Right forelimb (tissue), 1 donor: ENCODE results near the gene KLHL8.

Source experiments
- DNase-seq: peaks from one replicate; pipeline ENCODE4 v3.0.0-alpha.2; 2018

KLHL8 gene

GRCh38 chr4:87220094-87220822 lies at the start of gene KLHL8:
TSS of gene KLHL8 (minus strand) at chr4:87220618. CDS start at chr4:87195539, 25,079 bp downstream.
- DNase-seq = peak; percentile 94

DNA sequence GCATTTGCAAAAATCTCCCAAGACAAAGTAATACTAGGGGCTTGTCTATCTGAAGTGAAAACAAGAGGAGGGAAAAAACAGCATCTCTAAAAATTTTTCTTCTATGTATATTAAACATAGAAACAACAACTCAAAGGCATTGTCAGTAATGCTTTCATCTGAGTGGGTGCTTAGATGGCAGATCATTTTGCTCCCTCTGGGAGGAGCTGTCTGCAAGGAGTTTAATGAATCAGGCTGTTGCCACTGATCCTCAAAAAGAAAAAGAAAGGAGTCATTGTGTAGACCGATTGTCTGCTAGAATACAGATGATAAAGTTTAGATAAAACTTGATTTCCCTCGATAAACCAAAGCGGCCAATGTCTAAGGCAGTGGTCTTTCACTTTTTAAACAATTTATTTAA lies 49.7 kb upstream of the KLHL8 start:
- DNase-seq = no peak

- no peak for DNase-seq
These were observed 48.0 kb upstream of the KLHL8 start for GRCh38 chr4:87268411-87268810.

DNA sequence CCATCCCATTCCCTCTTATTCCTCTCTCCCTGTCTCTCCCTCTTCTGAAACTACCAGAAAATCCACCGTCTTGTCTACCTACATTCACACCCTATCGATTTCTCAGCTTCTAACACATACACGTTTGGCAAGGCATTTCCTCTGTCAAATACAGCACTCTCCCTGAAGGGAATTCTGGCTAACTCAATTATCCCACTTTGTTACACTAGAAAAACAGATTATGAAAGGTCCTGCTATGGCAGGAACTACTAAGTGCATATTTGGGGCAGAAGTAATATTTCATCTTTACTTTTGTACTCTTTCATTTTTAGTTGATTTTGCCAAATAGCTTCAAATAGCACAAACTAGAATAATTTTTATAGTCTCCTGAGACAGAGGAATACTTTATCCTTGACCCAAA lies 46.6 kb upstream of the KLHL8 start:
- no peak for DNase-seq

DNA sequence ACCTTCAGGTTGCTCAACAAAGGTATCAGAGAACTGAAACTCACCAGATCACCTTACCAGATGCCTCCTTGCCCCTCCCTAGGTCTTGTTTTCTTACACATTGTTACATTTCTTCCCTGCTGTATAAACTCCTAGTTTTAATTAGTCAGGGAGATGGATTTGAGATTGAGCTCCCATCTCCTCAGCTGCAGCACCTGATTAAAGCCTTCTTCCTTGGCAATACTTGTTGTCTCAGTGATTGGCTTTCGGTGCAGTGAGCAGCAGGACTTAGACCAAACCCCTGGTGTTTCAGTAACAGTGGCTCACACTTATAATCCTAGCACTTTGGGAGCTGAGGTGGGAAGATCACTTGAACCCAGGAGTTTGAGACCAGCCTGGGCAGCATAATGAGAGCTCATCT lies 42.5 kb upstream of the KLHL8 start:
- DNase-seq = no peak

- DNase-seq = no peak
These were observed 40.1 kb upstream of the KLHL8 start for GRCh38 chr4:87260477-87260876.

GRCh38 chr4:87258677-87259076 lies 38.3 kb upstream of the KLHL8 start:
- no peak for DNase-seq

DNA sequence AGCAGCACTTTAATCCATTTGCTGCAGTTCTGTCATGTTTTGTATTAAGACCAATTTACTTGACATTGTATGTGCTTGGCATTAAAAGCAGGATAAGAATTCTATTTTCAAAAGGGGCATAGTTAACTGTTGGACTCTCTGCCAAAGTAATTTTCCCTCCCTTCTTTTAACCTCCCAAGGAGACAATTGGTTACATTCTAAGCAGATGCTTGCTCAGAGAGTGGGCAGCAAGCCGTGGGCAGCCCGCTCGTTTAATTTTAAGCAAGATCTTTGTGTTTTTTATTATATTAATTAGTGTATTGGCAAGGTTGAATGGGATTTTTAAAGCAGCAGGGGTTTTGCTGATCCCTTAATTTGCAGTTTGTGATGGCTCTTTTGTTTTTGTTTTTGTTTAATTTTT lies 37.1 kb upstream of the KLHL8 start:
- no peak for DNase-seq

- no peak for DNase-seq
These were observed 35.3 kb upstream of the KLHL8 start for GRCh38 chr4:87255755-87256154.

- DNase-seq = no peak
These were observed 30.7 kb upstream of the KLHL8 start for GRCh38 chr4:87251106-87251505.

DNA sequence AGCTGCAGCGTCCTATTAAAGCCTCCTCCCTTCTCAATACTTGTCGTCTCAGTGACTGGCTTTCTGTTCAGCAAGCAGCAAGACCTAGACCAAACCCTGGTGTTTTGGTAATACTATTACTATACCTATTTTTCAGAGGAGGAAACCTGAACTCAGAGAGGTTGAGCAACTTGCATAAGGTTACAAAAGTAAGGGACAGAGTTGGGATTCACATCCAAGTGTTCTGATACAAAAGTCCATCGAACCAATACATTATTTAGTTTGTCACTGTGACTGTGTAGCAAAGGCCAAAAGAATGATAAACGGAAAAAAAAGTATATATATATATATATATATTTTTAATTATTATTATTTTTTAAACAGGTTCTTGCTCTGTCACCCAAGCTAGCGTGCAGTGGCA lies 29.9 kb upstream of the KLHL8 start:
- DNase-seq = no peak

DNA sequence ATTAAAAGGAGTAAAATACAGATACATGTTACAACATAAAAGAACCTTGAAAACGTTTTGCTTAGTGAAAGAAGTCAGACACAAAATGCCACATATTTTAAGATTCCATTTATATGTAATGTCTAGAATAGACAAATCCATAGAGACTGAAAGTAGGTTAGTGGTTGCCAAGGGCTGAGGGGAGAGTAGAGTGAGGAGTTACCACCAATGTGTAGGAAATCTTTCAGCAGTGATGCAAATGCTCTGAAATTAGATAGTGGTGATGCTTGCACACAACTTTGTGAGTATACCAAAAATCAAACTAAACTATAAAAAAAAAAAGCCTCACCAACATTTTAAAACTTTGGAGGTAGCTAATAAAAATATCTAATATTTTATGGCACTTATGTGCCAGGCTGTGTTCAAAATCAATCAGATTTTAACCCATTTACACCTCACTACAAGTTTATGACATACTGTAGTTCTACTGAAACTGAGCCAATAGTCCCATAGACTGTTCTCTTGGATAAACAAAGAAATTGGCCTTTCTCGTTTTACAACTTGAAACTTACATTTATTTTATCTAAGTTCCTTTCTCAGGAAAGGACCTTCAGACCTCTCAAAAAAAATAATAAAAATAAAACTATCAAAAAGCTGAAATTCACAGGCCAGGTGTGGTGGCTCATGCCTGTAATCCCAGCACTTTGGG lies 29.1 kb upstream of the KLHL8 start:
- no peak for DNase-seq

DNA sequence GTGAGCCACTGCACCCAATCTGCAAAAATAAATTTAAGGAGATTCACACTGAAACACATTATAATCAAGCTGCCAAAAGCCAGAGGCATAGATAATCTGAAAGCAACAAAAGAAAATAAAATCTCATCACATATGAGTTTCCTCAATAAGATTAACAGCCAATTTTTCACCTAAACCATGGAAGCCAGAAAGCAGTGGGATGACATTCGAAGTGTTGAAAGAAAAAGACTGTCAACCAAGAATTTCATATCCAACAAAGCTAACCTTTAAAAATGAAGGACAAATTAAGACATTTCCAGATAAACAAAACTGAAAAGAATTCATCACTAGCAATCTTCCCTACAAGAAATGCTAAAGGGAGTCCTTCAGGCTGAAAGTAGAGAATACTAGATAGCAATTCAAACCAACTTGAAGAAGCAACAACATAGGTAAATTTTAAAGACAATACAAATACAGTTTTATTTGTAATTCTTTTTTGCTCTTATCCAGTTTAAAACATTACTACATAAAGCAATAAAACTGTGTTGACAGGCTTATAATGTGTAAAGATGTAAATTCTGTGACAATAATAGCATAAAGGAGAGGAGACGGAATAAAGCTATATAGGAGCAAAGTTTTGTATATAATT lies 23.1 kb upstream of the KLHL8 start:
- DNase-seq = no peak

GRCh38 chr4:87241336-87241735 lies 20.9 kb upstream of the KLHL8 start:
- no peak for DNase-seq

- DNase-seq = no peak
These were observed 19.9 kb upstream of the KLHL8 start for GRCh38 chr4:87240341-87240740.

GRCh38 chr4:87239821-87240220 lies 19.4 kb upstream of the KLHL8 start:
- DNase-seq = no peak

DNA sequence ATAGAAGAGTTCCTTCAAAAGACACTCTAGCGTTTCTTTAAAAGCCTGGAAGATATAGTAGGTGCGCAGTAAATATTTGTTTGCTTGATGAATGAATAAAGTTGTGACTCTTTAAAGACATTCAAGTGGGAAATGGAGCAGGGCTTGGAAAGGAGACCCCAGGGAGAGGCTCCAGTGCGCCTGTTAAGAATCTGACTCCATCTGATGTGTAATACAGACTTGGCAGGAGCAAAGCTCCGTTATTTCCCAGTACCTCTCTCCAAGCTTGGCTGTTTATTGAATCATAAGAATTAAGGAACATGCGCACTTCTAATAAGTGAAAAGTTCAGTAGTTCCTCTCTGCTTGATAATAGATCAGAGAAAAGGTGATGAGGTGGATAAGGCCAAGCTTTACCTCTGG lies 18.8 kb upstream of the KLHL8 start:
- DNase-seq = no peak

DNA sequence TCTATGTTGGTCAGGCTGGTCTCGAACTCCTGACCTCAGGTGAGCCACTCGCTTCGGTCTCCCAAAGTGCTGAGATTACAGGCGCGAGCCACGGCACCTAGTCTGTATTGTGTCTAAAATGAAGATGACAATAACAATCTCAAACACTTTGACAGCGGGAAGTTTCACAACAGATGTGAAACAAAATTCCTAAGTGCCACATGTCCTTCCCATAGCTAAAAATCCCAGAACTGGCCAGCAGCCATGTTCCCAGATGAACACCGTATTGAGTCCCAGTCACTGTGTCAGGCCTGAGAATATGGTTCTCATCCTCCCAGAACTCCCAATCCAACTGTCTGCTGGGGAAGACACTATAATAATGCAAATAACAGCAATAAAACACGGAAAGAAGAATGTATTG lies 16.4 kb upstream of the KLHL8 start:
- DNase-seq = no peak

GRCh38 chr4:87235020-87235671 lies 14.7 kb upstream of the KLHL8 start:
- DNase-seq = no peak

DNA sequence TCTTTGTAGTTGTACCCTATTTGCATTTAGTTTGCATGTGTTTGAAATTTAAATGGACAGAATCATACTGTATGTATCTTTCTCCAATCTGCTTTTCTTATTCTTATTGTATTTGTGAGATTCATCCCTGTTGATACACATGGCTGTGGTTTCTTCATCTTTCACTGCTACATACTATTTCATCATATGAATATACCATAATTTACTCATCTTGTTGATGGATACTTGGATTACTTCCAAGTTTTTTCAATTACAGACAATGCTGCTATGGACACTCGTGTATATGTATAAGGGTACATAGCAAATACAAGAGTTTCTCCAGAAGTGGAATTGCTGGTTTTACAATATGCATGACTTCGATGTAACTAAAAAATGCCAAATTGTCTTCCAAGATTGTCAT lies 11.8 kb upstream of the KLHL8 start:
- DNase-seq = no peak

DNA sequence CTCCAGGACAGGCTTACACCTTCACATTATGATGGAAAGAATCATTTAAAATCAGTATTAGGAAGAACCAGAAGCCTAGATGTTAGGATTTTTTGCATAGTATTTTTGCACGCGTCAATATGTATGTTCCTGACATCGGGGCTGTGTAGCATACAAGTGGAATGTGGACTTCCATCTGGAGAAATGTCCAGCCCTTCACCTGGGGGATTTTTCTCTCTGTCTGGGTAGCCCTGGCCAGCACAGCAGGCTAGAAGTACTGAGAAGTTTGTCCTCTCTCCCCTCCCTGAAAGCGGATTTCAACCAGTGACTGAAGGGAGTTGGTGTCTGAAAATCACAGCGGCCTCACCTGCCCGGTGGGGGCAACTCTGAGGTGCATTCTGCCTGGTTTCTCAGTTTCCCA lies 10.4 kb upstream of the KLHL8 start:
- no peak for DNase-seq

- DNase-seq = no peak
These were observed 9.6 kb upstream of the KLHL8 start for GRCh38 chr4:87229979-87230378.

GRCh38 chr4:87228262-87228860 lies 7.9 kb upstream of the KLHL8 start:
- no peak for DNase-seq
